GM13977 (cell line): ENCODE measurements around the gene C9orf50.

Source experiments
- DNase-seq: peaks from one replicate; pipeline ENCODE4 v3.0.0; 2012; ENCODE audit warnings: low spot score
- CTCF ChIP-seq: IDR thresholded peaks from 2 replicates; pipeline ENCODE4 v1.5.1; 2012; ENCODE audit warnings: mild to moderate bottlenecking, control low read depth; ENCODE audit not compliant: insufficient read depth; ENCODE audit errors: extremely low read depth, missing control alignments
- in situ Hi-C: fragments of 300-500 bp; cut with MboI; formaldehyde crosslinking; loops from one replicate; pipeline ENCODE4 v1.12.0; 2022; ENCODE audit warnings: low sequenced_read_pairs, low pct_unique_long_range_greater_than_20kb, mixed read lengths, inconsistent platforms; ENCODE audit not compliant: unreplicated experiment

C9orf50 gene

GRCh38 chr9:129648764-129649115 is 27.8 kb upstream of the C9orf50 start:
- in situ Hi-C loops, result no loop called here
- TF ChIP-seq CTCF, result no peak
- DNase-seq, result no peak

- no peak for DNase-seq
- TF ChIP-seq CTCF, result no peak
- in situ Hi-C loops, result no loop called here
These were observed 27.3 kb upstream of the C9orf50 start for GRCh38 chr9:129648092-129648763.

DNA sequence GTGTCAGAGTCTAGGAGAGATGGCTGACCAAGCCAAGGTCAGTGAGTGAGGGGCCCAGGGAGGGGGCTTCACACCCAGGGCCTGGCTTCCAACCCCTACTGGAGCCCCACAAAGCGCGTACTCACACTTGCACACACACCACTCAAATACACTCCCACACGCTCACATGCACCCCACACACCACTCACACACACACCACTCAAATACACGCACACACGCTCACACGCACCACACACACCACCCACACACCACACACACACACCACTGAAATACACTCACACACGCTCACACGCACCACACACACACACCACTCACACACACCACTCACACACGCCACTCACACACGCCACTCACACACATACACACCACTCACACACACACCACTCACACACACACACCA is 26.7 kb upstream of the C9orf50 start:
- TF ChIP-seq CTCF, result no peak
- in situ Hi-C loops, result no loop called here
- DNase-seq, result no peak

GRCh38 chr9:129646654-129647053 is 25.8 kb upstream of the C9orf50 start:
- in situ Hi-C loops, result no loop called here
- no peak for TF ChIP-seq CTCF
- no peak for DNase-seq

- DNase-seq, result no peak
- in situ Hi-C loops, result no loop called here
- no peak for TF ChIP-seq CTCF
These were observed 25.4 kb upstream of the C9orf50 start for GRCh38 chr9:129646252-129646651.

DNA sequence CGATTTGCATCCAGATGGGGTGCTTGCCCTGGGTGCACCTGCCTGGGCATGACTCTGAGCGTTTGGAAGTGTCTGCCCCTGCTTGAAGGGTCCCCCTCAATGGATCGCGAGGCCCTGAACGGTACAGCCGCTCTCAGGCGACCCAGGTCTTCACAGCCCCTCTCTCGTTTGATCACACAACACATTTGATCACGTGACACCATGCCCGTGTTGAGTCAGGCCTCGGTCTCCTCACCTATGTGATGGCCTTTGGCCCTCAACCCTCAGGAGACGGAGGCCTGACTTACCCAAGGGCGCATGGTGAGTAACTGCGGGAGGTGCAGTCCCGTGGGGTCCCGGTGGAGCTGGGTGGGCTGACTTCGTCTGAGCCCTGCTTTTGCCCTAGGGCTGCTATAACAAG is 24.0 kb upstream of the C9orf50 start:
- no peak for DNase-seq
- TF ChIP-seq CTCF, result no peak
- in situ Hi-C loops, result no loop called here

DNA sequence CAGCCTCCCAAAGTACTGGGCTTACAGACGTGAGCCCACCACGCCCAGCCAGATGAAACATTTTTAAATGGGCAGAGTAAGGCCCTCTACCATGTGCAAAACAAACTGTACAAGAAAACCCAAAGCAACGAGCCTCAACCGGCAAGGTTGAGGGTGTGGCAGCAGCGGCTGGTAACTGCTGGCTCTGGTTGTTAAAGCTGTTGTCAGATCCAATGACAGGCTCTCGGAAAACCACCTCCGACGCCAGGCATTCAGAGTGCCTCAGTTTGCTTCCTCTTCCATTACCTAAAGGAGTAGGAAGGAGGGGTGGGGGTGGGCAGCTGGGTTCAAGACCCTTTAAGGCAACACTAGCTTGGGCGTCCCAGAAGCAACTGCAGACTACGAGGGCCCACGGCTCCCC is 23.5 kb upstream of the C9orf50 start:
- DNase-seq, result no peak
- in situ Hi-C loops, result no loop called here
- TF ChIP-seq CTCF, result no peak
